GM21737 (cell line): ENCODE data around the gene STX8.

Experiments used
- ATAC-seq: cut with Tn5 transposase; IDR thresholded peaks from one replicate; pipeline ENCODE4 v1.9.1; 2021; ENCODE audit warnings: mild to moderate bottlenecking, moderate library complexity; ENCODE audit not compliant: unreplicated experiment

STX8 gene

GRCh38 chr17:9232155-9232475, 343.5 kb downstream of the STX8 start:
- ATAC-seq: no peak

- no peak for ATAC-seq
Measured at GRCh38 chr17:9231449-9232154, 344.0 kb downstream of the STX8 start.

- ATAC-seq: no peak
Measured at GRCh38 chr17:9230861-9231260, 344.8 kb downstream of the STX8 start.

- no peak for ATAC-seq
Measured at GRCh38 chr17:9230346-9230745, 345.3 kb downstream of the STX8 start.

GRCh38 chr17:9229826-9230201, 345.8 kb downstream of the STX8 start:
- ATAC-seq: no peak

- no peak for ATAC-seq
Measured at GRCh38 chr17:9229160-9229825, 346.3 kb downstream of the STX8 start.

GRCh38 chr17:9228408-9229159, 347.0 kb downstream of the STX8 start:
- no peak for ATAC-seq

- ATAC-seq: no peak
Measured at GRCh38 chr17:9227819-9228407, 347.7 kb downstream of the STX8 start.

- no peak for ATAC-seq
Measured at GRCh38 chr17:9226794-9227135, 348.9 kb downstream of the STX8 start.

GRCh38 chr17:9226130-9226793, 349.4 kb downstream of the STX8 start:
- ATAC-seq: no peak

GRCh38 chr17:9225305-9226101, 350.1 kb downstream of the STX8 start:
- no peak for ATAC-seq

- ATAC-seq: no peak
Measured at GRCh38 chr17:9224485-9224884, 351.1 kb downstream of the STX8 start.

- no peak for ATAC-seq
Measured at GRCh38 chr17:9223531-9223930, 352.1 kb downstream of the STX8 start.

- no peak for ATAC-seq
Measured at GRCh38 chr17:9221922-9222180, 353.8 kb downstream of the STX8 start.

GRCh38 chr17:9221147-9221921, 354.3 kb downstream of the STX8 start:
- no peak for ATAC-seq

- no peak for ATAC-seq
Measured at GRCh38 chr17:9220398-9221146, 355.0 kb downstream of the STX8 start.

- ATAC-seq: no peak
Measured at GRCh38 chr17:9219631-9220397, 355.8 kb downstream of the STX8 start.

- ATAC-seq: no peak
Measured at GRCh38 chr17:9218911-9219310, 356.7 kb downstream of the STX8 start.
